Neural crest cell (in vitro differentiated cells): Measurements from ENCODE around the gene DRG2. TPM values are rescaled to one million over a fixed set of nuclear protein-coding genes. Genes with fewer than 3 reads are reported as not detected.
A peak's percentile ranks its signal among the peaks of the same experiment; 100 is the strongest.

Source experiments
- DNase-seq: peaks from one replicate; pipeline ENCODE4 v3.0.0; 2021; ENCODE audit warnings: low read depth, mixed read lengths, low spot score
- H3K27ac Mint-ChIP-seq: one replicate; pipeline ENCODE4 v1.8.0; 2021; ENCODE audit warnings: mild to moderate bottlenecking, mixed read lengths; ENCODE audit not compliant: unreplicated experiment
- H3K27me3 Mint-ChIP-seq: 2 replicates; pipeline ENCODE4 v1.8.0; 2021; ENCODE audit warnings: low read depth, mild to moderate bottlenecking, mixed read lengths
- H3K36me3 Mint-ChIP-seq: 2 replicates; pipeline ENCODE4 v1.8.0; 2021; ENCODE audit warnings: low read depth, mild to moderate bottlenecking, mixed read lengths
- H3K4me1 Mint-ChIP-seq: 2 replicates; pipeline ENCODE4 v1.8.0; 2021; ENCODE audit warnings: mixed read lengths
- H3K4me3 Mint-ChIP-seq: one replicate; pipeline ENCODE4 v1.8.0; 2021; ENCODE audit warnings: mild to moderate bottlenecking, mixed read lengths
- H3K9me3 Mint-ChIP-seq: 2 replicates; pipeline ENCODE4 v1.8.0; 2021; ENCODE audit warnings: mixed read lengths
- CTCF ChIP-seq: fragments of 200-600 bp; sonication (generic); conservative IDR thresholded peaks from 2 replicates; pipeline ENCODE4 v1.5.0; 2021; ENCODE audit warnings: antibody characterized with exemption, mild to moderate bottlenecking
- total RNA-seq: library from RNA; stranded (reverse); gene quantifications from 2 replicates; pipeline ENCODE4 v1.2.1, GENCODE V29; 2021

DRG2 gene
- total RNA-seq, 1 donor from 2014 or later: 40.3 TPM

GRCh38 chr17:18143044-18143936, 55.5 kb downstream of the DRG2 start:
- H3K27me3 Mint-ChIP-seq: no peaks in the 10 kb centered on the region
- H3K27ac Mint-ChIP-seq: no peak overlapping the region
- DNase-seq: peak; percentile 24
- H3K4me3 Mint-ChIP-seq: no peak overlapping the region
- H3K4me1 Mint-ChIP-seq: peaks cover 5% of the 10 kb centered on the region
- peak; percentile 46 for TF ChIP-seq CTCF
- no peaks in the 10 kb centered on the region for H3K9me3 Mint-ChIP-seq
- H3K36me3 Mint-ChIP-seq: no peaks in the 10 kb centered on the region

GRCh38 chr17:18144261-18144660, 56.5 kb downstream of the DRG2 start:
- H3K27me3 Mint-ChIP-seq: no peaks in the 10 kb centered on the region
- H3K4me3 Mint-ChIP-seq: no peak overlapping the region
- peak overlapping the region; percentile 81 for H3K27ac Mint-ChIP-seq
- no peaks in the 10 kb centered on the region for H3K9me3 Mint-ChIP-seq
- DNase-seq: no peak
- TF ChIP-seq CTCF: no peak
- H3K36me3 Mint-ChIP-seq: no peaks in the 10 kb centered on the region
- peaks cover 5% of the 10 kb centered on the region for H3K4me1 Mint-ChIP-seq

- no peaks in the 10 kb centered on the region for H3K36me3 Mint-ChIP-seq
- no peak for TF ChIP-seq CTCF
- peak overlapping the region; percentile 40 for H3K27ac Mint-ChIP-seq
- H3K4me1 Mint-ChIP-seq: peaks cover 5% of the 10 kb centered on the region
- H3K9me3 Mint-ChIP-seq: no peaks in the 10 kb centered on the region
- no peaks in the 10 kb centered on the region for H3K27me3 Mint-ChIP-seq
- no peak overlapping the region for H3K4me3 Mint-ChIP-seq
- no peak for DNase-seq
Observed at GRCh38 chr17:18144855-18145254, 57.1 kb downstream of the DRG2 start.

GRCh38 chr17:18145811-18146210, 58.1 kb downstream of the DRG2 start:
- no peak for TF ChIP-seq CTCF

GRCh38 chr17:18146259-18146658, 58.5 kb downstream of the DRG2 start:
- H3K27ac Mint-ChIP-seq: peak overlapping the region; percentile 43
- H3K4me1 Mint-ChIP-seq: peaks cover 2% of the 10 kb centered on the region
- no peak overlapping the region for H3K4me3 Mint-ChIP-seq
- H3K36me3 Mint-ChIP-seq: no peaks in the 10 kb centered on the region
- TF ChIP-seq CTCF: no peak
- no peak for DNase-seq
- H3K27me3 Mint-ChIP-seq: no peaks in the 10 kb centered on the region
- no peaks in the 10 kb centered on the region for H3K9me3 Mint-ChIP-seq

More at GRCh38 chr17:18145811-18146210, 58.1 kb downstream of the DRG2 start:
- Mint-ChIP-seq H3K4me1 (peaks cover 5% of the 10 kb centered on the region), H3K36me3 (no peaks in the 10 kb centered on the region), H3K27me3 (no peaks in the 10 kb centered on the region), H3K9me3 (no peaks in the 10 kb centered on the region), H3K4me3 (no peak overlapping the region), H3K27ac (peak overlapping the region; percentile 43)
- DNase-seq: no peak
